Psoas muscle (tissue), 8 donors: ENCODE measurements around the gene METTL25B. TPM values are rescaled to one million over a fixed set of nuclear protein-coding genes. Genes with fewer than 3 reads are reported as not detected.

Source experiments
- ATAC-seq, 4 donors: fragments of 200-7000 bp; cut with Tn5 transposase; one replicate each; pipeline ENCODE4 v1.9.1; 2020; ENCODE audit warnings: moderate library complexity in 3 of 4, mild to moderate bottlenecking in 2 of 4
- DNase-seq, 2 donors: peaks; one replicate each; pipeline ENCODE4 v3.0.0-alpha.2; 2020
- H3K27ac ChIP-seq: fragments of 200-600 bp; one replicate; pipeline ENCODE4 v1.8.0; 2022
- H3K27me3 ChIP-seq, 3 donors: fragments of 200-600 bp in 1 of 3; one replicate each; pipeline versions ENCODE4 v1.6.1 to v1.8.0; 2013 to 2022; ENCODE audit warnings: low read length in 2 of 3, mild to moderate bottlenecking in 2 of 3, moderate library complexity in 1 of 3; ENCODE audit not compliant: insufficient read depth in 3 of 3
- H3K36me3 ChIP-seq, 2 donors: fragments of 200-600 bp in 1 of 2; one replicate each; pipeline versions ENCODE4 v1.6.1 to v1.8.0; 2013 to 2022; ENCODE audit warnings: low read depth in 1 of 2, mild to moderate bottlenecking in 1 of 2, moderate library complexity in 1 of 2; ENCODE audit not compliant: insufficient read depth in 1 of 2
- H3K4me1 ChIP-seq: fragments of 200-600 bp; one replicate; pipeline ENCODE4 v1.8.0; 2022
- H3K4me3 ChIP-seq: fragments of 200-600 bp; one replicate; pipeline ENCODE4 v1.8.0; 2022; ENCODE audit warnings: mild to moderate bottlenecking
- H3K9me3 ChIP-seq: fragments of 200-600 bp; one replicate; pipeline ENCODE4 v1.8.0; 2022
- WGBS, 3 donors: extraction: QIAGEN DNeasy Blood & Tissue Kit; methylation state at CpG; one replicate each; pipeline versions ENCODE4 v1.1.6 to v1.1.7; 2013; 5-methylcytosine and 5-hydroxymethylcytosine counted together
- intact Hi-C, 2 donors: fragments of 100-400 bp; cut with DNase I; formaldehyde crosslinking; loops; one replicate each; pipeline versions ENCODE4 v1.11.0 to v1.14.2; 2022
- polyA plus RNA-seq, 3 donors: library from polyadenylated mRNA; stranded (reverse); fragments of 200-250 nt; gene quantifications; one replicate each; pipeline ENCODE4 v1.2.3, GENCODE V29; 2013
- total RNA-seq, 4 donors: library from RNA; stranded (reverse); fragmentation: NEBNext Ultra II Directional in 2 of 4; extraction: Animal tissue kit (Norgen Biotek cat#: 25700) in 2 of 4; gene quantifications; one replicate each; pipeline versions ENCODE4 v1.2.1 to v1.2.4, GENCODE V29; 2021 to 2023
- TF ChIP-seq, protein P1 (sequence below): fragments of 200-600 bp; IDR thresholded peaks from one replicate; pipeline ENCODE4 v1.8.0; 2022; ENCODE audit warnings: antibody characterized with exemption
- donor health status: healthy with polysubstance abuse.
- donor health status: DM: no; HTN: no; CAD: no; lungs with moderate emphysema.
- donor health status: Bipolar disorder and iron deficiency.
- donor health status: healthy.
- donor health status: DM: yes; HTN: yes; CAD: no.
- donor health status: DM: no; HTN: no; CAD: no.
- donor health status: DM: no; HTN: no; CAD: no.
- donor health status: DM: yes; HTN: yes; CAD: no.

Gene METTL25B
- total and polyA plus RNA-seq, 7 donors: 18.5 to 32.1 (median 27.0) TPM

DNA sequence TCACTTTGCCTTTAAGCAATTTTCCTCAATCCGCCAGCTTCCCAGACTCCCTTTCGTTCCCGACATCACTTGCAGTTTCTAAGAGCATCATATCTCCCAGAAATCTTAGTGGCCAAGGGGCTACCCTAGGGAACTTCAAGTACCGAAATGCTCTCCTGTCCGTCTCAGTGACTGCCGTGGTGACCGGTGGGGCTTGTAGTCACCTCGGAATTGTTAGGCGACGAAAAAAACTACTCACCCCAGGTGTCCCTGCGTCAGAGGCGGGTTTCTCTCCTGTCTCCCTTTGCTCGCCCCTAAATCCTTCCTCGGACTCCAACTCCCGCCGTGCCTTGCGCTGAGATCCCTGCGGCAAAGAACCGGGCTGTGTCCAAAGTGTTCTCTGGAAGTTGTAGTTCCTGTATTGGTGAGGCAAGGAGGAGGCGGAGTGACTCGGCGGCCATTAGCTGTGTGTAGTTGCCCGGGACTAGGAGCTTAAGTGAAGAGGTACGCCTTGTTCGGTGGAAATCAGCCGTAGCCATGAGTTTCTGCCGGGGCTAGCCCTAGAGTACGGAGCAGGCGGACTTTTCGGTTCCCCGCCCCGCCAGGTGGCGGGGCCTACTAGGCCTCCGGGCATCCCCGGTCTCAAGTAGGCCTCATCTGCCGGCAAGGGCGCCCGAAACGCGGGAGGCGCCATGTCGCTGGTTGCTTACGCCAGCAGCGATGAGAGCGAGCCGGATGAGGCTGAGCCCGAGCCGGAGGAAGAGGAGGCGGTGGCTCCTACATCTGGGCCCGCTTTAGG, 39.0 kb downstream of the METTL25B start, which contains the start of gene PRCC:
TSS of gene PRCC (plus strand) at position 435 of the 778 bp plus-strand sequence. CDS start at position 672, 237 bp downstream.
- H3K4me3 ChIP-seq: peak within 1 kb of the TSS; percentile 95
- TF ChIP-seq, protein P1, sequence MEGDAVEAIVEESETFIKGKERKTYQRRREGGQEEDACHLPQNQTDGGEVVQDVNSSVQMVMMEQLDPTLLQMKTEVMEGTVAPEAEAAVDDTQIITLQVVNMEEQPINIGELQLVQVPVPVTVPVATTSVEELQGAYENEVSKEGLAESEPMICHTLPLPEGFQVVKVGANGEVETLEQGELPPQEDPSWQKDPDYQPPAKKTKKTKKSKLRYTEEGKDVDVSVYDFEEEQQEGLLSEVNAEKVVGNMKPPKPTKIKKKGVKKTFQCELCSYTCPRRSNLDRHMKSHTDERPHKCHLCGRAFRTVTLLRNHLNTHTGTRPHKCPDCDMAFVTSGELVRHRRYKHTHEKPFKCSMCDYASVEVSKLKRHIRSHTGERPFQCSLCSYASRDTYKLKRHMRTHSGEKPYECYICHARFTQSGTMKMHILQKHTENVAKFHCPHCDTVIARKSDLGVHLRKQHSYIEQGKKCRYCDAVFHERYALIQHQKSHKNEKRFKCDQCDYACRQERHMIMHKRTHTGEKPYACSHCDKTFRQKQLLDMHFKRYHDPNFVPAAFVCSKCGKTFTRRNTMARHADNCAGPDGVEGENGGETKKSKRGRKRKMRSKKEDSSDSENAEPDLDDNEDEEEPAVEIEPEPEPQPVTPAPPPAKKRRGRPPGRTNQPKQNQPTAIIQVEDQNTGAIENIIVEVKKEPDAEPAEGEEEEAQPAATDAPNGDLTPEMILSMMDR: no peak
- H3K36me3 ChIP-seq: peaks cover 0 to 18% of the 10 kb centered on the region in 2 donors
- H3K27me3 ChIP-seq: no peaks in the 10 kb centered on the region
- 0 to 1% (median 1%) methylated on average over 35 to 50 of the region's 50 CpGs for WGBS, 3 donors
- peak; percentile 97 to 99 for DNase-seq
- peaks cover 47% of the 10 kb centered on the region for H3K4me1 ChIP-seq
- H3K9me3 ChIP-seq: no peaks in the 10 kb centered on the region
- intact Hi-C loops: loop anchor here in 1 of 2 donors (2.0 to 5.0 kb wide), 2 partner anchors 16 to 40 kb away; partner anchors contain the start of genes HDGF, ISG20L2 and METTL25B
- ATAC-seq: peak; percentile 94 to 95 (median 95)
- peak within 1 kb of the TSS; percentile 96 for H3K27ac ChIP-seq

DNA sequence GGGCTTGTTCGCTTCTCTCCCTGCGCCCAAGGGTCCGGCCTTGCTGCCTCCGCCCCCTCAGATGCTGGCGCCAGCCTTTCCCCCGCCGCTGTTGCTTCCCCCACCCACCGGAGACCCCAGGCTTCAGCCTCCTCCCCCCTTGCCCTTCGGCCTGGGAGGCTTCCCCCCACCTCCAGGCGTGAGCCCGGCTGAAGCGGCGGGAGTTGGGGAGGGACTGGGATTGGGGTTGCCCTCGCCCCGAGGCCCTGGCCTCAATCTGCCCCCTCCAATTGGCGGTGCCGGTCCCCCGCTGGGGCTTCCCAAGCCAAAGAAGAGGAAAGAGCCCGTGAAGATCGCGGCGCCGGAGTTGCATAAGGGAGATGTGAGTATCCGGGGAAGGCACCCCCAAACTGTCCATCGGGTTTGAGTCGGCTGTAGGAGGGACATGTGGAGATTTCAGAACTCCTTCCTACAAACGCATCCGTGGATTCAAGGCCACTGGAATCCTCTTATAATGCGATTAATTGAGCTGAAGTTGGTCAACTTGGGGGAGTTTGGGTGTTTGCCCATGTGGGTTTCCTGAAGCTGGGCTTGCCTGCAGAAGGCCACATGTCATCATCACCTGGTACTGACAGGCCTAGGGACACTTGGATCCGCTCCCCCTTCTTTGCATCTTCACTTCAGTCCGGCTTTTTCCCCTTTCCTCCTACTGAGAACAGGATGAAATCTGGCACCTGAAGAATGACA, 39.8 kb downstream of the METTL25B start:
- H3K4me3 ChIP-seq: peak overlapping the region; percentile 95
- ATAC-seq (peak; percentile 10 to 39 (median 18)), DNase-seq (peak; percentile 30 to 73)
- H3K36me3 ChIP-seq: peaks cover 0 to 19% of the 10 kb centered on the region in 2 donors
- no peaks in the 10 kb centered on the region for H3K27me3 ChIP-seq
- 0 to 1% (median 1%) methylated on average over 26 to 31 of the region's 31 CpGs for WGBS, 3 donors
- TF ChIP-seq, protein P1: no peak
- no peaks in the 10 kb centered on the region for H3K9me3 ChIP-seq
- intact Hi-C loops: loop anchor here (2.0 to 5.0 kb wide), 3 partner anchors 17 to 41 kb away; partner anchors contain the start of genes ISG20L2 (in 2 of the 2), METTL25B (in 2 of the 2) and HDGF (in 1 of the 2)
- peaks cover 55% of the 10 kb centered on the region for H3K4me1 ChIP-seq
- H3K27ac ChIP-seq: peak overlapping the region; percentile 96

DNA sequence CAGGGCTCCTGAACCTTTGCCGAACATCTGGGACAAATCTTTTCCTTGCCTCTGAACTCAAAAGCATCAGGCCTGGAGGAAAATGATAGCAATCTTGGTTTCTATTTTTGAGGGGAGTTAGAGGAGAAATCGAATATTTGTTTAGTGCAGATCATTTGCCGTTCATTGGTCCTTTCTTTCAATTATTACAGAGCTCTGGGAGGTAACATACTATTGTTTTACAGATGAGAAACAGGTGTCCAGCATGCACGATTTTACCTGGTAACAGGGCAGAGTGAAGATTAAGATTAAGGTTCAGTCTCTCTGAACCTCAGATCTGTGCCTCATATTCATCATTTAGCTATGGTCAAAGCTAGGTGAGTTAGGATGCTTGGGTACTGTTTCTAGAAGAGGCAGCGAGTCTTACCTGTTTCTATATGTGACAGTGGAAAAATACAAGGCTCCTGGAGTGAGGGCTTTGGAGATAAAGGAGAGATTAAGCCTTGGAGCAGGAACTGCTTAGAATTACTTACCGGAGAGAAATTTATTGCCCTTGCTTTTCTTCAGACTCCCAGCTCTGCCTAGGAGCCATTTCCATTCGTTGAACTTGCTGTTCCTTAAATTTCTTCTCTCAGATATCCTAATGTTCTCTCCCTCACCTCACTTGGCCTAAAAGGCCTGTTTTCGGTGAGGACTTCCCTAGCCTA, 40.5 kb downstream of the METTL25B start:
- DNase-seq (no peak), ATAC-seq (no peak)
- Histone ChIP-seq H3K9me3 (no peaks in the 10 kb centered on the region), H3K36me3 (peaks cover 0 to 19% of the 10 kb centered on the region in 2 donors), H3K27me3 (no peaks in the 10 kb centered on the region), H3K4me3 (peak overlapping the region; percentile 95), H3K4me1 (peaks cover 62% of the 10 kb centered on the region), H3K27ac (peak overlapping the region; percentile 96)
- TF ChIP-seq, protein P1: no peak
- WGBS, 3 donors: 21 to 32% (median 24%) methylated on average over 8 of the region's 8 CpGs
- intact Hi-C loops: loop anchor here (2.0 to 5.0 kb wide), 2 partner anchors 40 to 41 kb away; partner anchors contain the start of genes ISG20L2 (in 2 of the 2) and METTL25B (in 2 of the 2)

GRCh38 chr1:156772222-156772621, 44.0 kb downstream of the METTL25B start:
- Histone ChIP-seq H3K4me1 (peaks cover 65% of the 10 kb centered on the region), H3K27ac (no peak overlapping the region), H3K27me3 (no peaks in the 10 kb centered on the region), H3K36me3 (peaks cover 0 to 19% of the 10 kb centered on the region in 2 donors), H3K9me3 (no peaks in the 10 kb centered on the region), H3K4me3 (no peak overlapping the region)
- intact Hi-C loops: no loop called here
- WGBS, 3 donors: 76 to 96% (median 81%) methylated on average over 3 of the region's 3 CpGs
- TF ChIP-seq, protein P1: no peak
- DNase-seq (no peak), ATAC-seq (no peak)
